OCI-LY1 (cell line): ENCODE results near the gene CYB5D1.
A peak's percentile ranks its signal among the peaks of the same experiment; 100 is the strongest.

Experiments used
- H2AFZ ChIP-seq: fragments of 200-600 bp; sonication (generic), shearing (Covaris generic); 2 replicates; pipeline ENCODE4 v1.6.0; 2014; ENCODE audit warnings: antibody characterized with exemption, mild to moderate bottlenecking, low read length
- H3F3A ChIP-seq: fragments of 200-600 bp; sonication (generic), shearing (Covaris generic); 2 replicates; pipeline ENCODE4 v1.6.0; 2014; ENCODE audit warnings: mild to moderate bottlenecking, antibody characterized with exemption, low read length, moderate library complexity; ENCODE audit not compliant: insufficient read depth
- H3K27ac ChIP-seq: fragments of 200-600 bp; sonication (generic); 2 replicates; pipeline ENCODE4 v1.5.1; 2014; ENCODE audit warnings: low read length, mixed run types, mild to moderate bottlenecking, low read depth; ENCODE audit not compliant: poor library complexity, severe bottlenecking
- H3K27me3 ChIP-seq: fragments of 200-600 bp; sonication (generic); 2 replicates; pipeline ENCODE4 v1.6.0; 2014; ENCODE audit warnings: antibody characterized with exemption, mild to moderate bottlenecking, low read length, moderate library complexity; ENCODE audit not compliant: insufficient read depth
- H3K36me3 ChIP-seq: fragments of 200-600 bp; sonication (generic); 2 replicates; pipeline ENCODE4 v1.6.1; 2014; ENCODE audit warnings: mild to moderate bottlenecking, antibody characterized with exemption, low read length, moderate library complexity, mixed read lengths; ENCODE audit not compliant: insufficient read depth
- H3K4me1 ChIP-seq: fragments of 200-600 bp; sonication (generic); 2 replicates; pipeline ENCODE4 v1.5.1; 2014; ENCODE audit warnings: mild to moderate bottlenecking, low read length, moderate library complexity; ENCODE audit not compliant: insufficient read depth, severe bottlenecking
- H3K4me2 ChIP-seq: fragments of 200-600 bp; sonication (generic), shearing (Covaris generic); 2 replicates; pipeline ENCODE4 v1.6.1; 2014; ENCODE audit warnings: low read length
- H3K4me3 ChIP-seq: fragments of 200-600 bp; sonication (generic); 2 replicates; pipeline ENCODE4 v1.5.1; 2014; ENCODE audit warnings: low read length, low read depth, mild to moderate bottlenecking, mixed read lengths; ENCODE audit not compliant: poor library complexity, severe bottlenecking
- H3K79me2 ChIP-seq: fragments of 200-600 bp; shearing (Covaris generic); 2 replicates; pipeline ENCODE4 v1.6.1; 2016; ENCODE audit warnings: mixed run types, low read length, mixed read lengths; ENCODE audit not compliant: insufficient read depth
- H3K9ac ChIP-seq: fragments of 200-600 bp; sonication (generic), shearing (Covaris generic); 2 replicates; pipeline ENCODE4 v1.6.1; 2014; ENCODE audit warnings: mild to moderate bottlenecking, low read length, mixed read lengths
- H3K9me2 ChIP-seq: fragments of 200-600 bp; sonication (generic), shearing (Covaris generic); 2 replicates; pipeline ENCODE4 v1.6.1; 2014; ENCODE audit warnings: low read depth, mild to moderate bottlenecking, low read length, mixed read lengths
- H3K9me3 ChIP-seq: fragments of 200-600 bp; shearing (Covaris generic); 2 replicates; pipeline ENCODE4 v1.6.1; 2014; ENCODE audit warnings: low read length, mixed read lengths
- H4K20me1 ChIP-seq: fragments of 200-600 bp; sonication (generic), shearing (Covaris generic); 2 replicates; pipeline ENCODE4 v1.6.0; 2016; ENCODE audit warnings: mild to moderate bottlenecking, low read length; ENCODE audit not compliant: insufficient read depth
- EZH2 ChIP-seq: fragments of 200-600 bp; sonication (generic), shearing (Covaris generic); IDR thresholded peaks from 2 replicates; pipeline ENCODE4 v1.8.0; 2017; ENCODE audit warnings: borderline replicate concordance, mixed run types, mild to moderate bottlenecking, antibody characterized with exemption, low read length, moderate library complexity, mixed read lengths
- TF ChIP-seq, protein P1 (sequence below): fragments of 200-600 bp; sonication (generic), shearing (Covaris generic); IDR thresholded peaks from 2 replicates; pipeline ENCODE4 v1.5.1; 2017; ENCODE audit warnings: mild to moderate bottlenecking, antibody characterized with exemption, low read length, moderate library complexity, mixed read lengths

The CYB5D1 gene

DNA sequence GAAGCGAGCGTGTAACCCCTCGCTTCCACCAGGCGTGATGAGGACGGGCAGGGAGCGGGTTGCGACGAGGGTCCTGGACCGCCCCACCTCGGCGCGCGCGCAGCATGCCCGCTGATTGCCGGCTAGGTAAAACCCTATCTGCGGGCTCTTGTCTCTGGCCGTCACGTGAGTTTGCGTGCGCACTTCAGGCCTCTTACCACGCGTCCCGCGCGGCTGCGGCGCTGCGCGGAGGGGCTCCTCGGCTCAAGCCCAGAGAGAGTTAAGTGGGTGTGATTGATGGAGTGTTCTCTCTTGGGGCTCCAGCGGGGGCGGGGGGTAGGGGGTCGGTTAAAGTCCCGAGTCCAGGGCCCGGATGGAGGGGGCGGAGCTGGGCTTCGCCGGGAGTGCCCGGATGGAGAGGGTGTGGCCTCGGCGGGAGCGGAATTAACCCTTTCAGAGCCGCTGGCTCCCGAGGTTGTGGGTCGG, 15.9 kb upstream of the CYB5D1 start:
- peak overlapping the region; percentile 97 for H3K27ac ChIP-seq
- no peaks in the 10 kb centered on the region for H3K79me2 ChIP-seq
- no peaks in the 10 kb centered on the region for H3K27me3 ChIP-seq
- peak overlapping the region; percentile 88 for H3K4me3 ChIP-seq
- peaks cover 14% of the 10 kb centered on the region for H3K36me3 ChIP-seq
- H3F3A ChIP-seq = peaks cover 10% of the 10 kb centered on the region; the same call in 1 of the 2 replicates
- TF ChIP-seq, protein P1, sequence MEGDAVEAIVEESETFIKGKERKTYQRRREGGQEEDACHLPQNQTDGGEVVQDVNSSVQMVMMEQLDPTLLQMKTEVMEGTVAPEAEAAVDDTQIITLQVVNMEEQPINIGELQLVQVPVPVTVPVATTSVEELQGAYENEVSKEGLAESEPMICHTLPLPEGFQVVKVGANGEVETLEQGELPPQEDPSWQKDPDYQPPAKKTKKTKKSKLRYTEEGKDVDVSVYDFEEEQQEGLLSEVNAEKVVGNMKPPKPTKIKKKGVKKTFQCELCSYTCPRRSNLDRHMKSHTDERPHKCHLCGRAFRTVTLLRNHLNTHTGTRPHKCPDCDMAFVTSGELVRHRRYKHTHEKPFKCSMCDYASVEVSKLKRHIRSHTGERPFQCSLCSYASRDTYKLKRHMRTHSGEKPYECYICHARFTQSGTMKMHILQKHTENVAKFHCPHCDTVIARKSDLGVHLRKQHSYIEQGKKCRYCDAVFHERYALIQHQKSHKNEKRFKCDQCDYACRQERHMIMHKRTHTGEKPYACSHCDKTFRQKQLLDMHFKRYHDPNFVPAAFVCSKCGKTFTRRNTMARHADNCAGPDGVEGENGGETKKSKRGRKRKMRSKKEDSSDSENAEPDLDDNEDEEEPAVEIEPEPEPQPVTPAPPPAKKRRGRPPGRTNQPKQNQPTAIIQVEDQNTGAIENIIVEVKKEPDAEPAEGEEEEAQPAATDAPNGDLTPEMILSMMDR = no peak
- no peaks in the 10 kb centered on the region for H4K20me1 ChIP-seq
- H3K4me1 ChIP-seq = peaks cover 57% of the 10 kb centered on the region
- H3K9me3 ChIP-seq = no peaks in the 10 kb centered on the region
- H3K4me2 ChIP-seq = peak overlapping the region; percentile 95
- peak overlapping the region; percentile 97 for H3K9ac ChIP-seq
- no peak overlapping the region for H2AFZ ChIP-seq
- no peaks in the 10 kb centered on the region for H3K9me2 ChIP-seq

DNA sequence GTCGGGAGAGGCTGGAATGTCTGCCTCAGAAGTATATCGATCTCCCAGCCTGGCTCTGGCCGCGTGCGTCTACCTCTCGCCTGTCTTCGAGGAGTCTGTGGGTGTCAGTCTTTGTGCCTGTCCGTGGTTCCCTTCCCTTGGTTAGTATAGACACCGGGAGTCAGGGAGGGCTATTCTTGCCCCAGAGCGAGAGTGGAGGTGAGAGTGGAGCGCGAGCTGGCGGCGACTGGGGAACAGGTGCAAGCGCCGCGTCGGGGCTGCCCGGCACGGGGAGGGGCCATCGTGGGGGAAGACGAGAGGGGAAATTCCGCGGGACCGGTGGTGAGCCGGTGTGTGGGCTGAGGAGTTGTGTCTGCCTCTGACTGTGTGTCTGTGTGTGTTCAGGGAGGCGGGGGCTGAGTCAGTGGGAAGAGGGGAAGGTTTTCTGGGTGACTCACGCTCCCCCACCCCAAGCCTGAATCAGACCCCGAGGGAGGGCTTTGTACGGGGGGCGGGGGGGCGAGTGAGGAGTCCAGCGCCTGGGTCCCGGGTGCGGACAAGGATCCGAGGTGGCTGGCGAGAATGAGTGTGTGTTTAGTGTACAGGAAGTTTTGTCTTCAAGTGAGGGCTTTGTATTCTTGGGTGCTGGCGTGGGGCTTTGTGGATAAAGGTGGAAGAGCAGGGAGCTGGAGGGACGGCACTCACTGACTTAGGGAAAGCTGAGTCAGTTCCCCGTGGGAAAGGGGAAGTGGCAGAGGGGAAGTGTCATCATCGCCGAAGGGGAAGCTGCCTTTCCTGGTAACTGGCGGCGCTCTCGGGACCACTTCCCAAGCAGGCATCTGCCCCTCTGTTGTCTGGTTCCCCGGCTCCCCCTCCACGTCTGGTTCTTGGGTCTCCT, 15.2 kb upstream of the CYB5D1 start:
- peak overlapping the region; percentile 97 for H3K9ac ChIP-seq
- no peaks in the 10 kb centered on the region for H3K9me2 ChIP-seq
- H3K9me3 ChIP-seq = no peaks in the 10 kb centered on the region
- no peaks in the 10 kb centered on the region for H4K20me1 ChIP-seq
- H3K4me2 ChIP-seq = peak overlapping the region; percentile 95
- no peaks in the 10 kb centered on the region for H3K27me3 ChIP-seq
- no peak overlapping the region for H2AFZ ChIP-seq
- TF ChIP-seq EZH2 = no peak
- TF ChIP-seq, protein P1 = no peak
- H3K79me2 ChIP-seq = no peaks in the 10 kb centered on the region
- H3K36me3 ChIP-seq = peaks cover 20% of the 10 kb centered on the region
- H3K27ac ChIP-seq = peak overlapping the region; percentile 97
- peaks cover 10% of the 10 kb centered on the region; the same call in 1 of the 2 replicates for H3F3A ChIP-seq
- peak overlapping the region; percentile 88 for H3K4me3 ChIP-seq
- peaks cover 50% of the 10 kb centered on the region for H3K4me1 ChIP-seq

DNA sequence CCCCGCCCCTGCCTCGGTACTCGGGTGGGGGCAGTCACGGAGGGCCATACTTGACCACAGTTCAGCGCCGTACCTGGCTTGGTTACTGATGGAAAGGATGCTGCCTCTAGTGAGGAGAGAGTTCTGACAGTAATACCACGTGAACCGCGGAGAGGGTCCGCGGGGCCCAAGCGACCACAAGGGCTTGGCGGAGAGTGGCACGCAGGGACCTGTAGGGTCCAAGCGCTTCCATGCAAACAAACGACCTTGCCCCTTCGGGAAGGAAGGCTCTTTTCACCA, 14.6 kb upstream of the CYB5D1 start:
- Histone ChIP-seq H3F3A (peaks cover 10% of the 10 kb centered on the region; the same call in 1 of the 2 replicates), H3K79me2 (no peaks in the 10 kb centered on the region), H3K9me3 (no peaks in the 10 kb centered on the region), H3K36me3 (peaks cover 23% of the 10 kb centered on the region), H3K9ac (peak overlapping the region; percentile 97), H3K27ac (peak overlapping the region; percentile 97), H3K4me1 (peaks cover 47% of the 10 kb centered on the region), H3K9me2 (no peaks in the 10 kb centered on the region), H3K4me2 (peak overlapping the region; percentile 95), H4K20me1 (no peaks in the 10 kb centered on the region), H3K27me3 (no peaks in the 10 kb centered on the region), H2AFZ (no peak overlapping the region), H3K4me3 (peak overlapping the region; percentile 88)
- TF ChIP-seq, protein P1 = peak; percentile 1; the same call in 1 of the 2 replicates
- TF ChIP-seq EZH2 = no peak
